Neural crest cell (in vitro differentiated cells): ENCODE results near the gene SPAG9. TPM values are rescaled to one million over a fixed set of nuclear protein-coding genes. Genes with fewer than 3 reads are reported as not detected.

Experiments used
- DNase-seq: peaks from one replicate; pipeline ENCODE4 v3.0.0; 2021; ENCODE audit warnings: low read depth, mixed read lengths, low spot score
- H3K27ac Mint-ChIP-seq: one replicate; pipeline ENCODE4 v1.8.0; 2021; ENCODE audit warnings: mild to moderate bottlenecking, mixed read lengths; ENCODE audit not compliant: unreplicated experiment
- H3K27me3 Mint-ChIP-seq: 2 replicates; pipeline ENCODE4 v1.8.0; 2021; ENCODE audit warnings: low read depth, mild to moderate bottlenecking, mixed read lengths
- H3K36me3 Mint-ChIP-seq: 2 replicates; pipeline ENCODE4 v1.8.0; 2021; ENCODE audit warnings: low read depth, mild to moderate bottlenecking, mixed read lengths
- H3K4me1 Mint-ChIP-seq: 2 replicates; pipeline ENCODE4 v1.8.0; 2021; ENCODE audit warnings: mixed read lengths
- H3K4me3 Mint-ChIP-seq: one replicate; pipeline ENCODE4 v1.8.0; 2021; ENCODE audit warnings: mild to moderate bottlenecking, mixed read lengths
- H3K9me3 Mint-ChIP-seq: 2 replicates; pipeline ENCODE4 v1.8.0; 2021; ENCODE audit warnings: mixed read lengths
- CTCF ChIP-seq: fragments of 200-600 bp; sonication (generic); conservative IDR thresholded peaks from 2 replicates; pipeline ENCODE4 v1.5.0; 2021; ENCODE audit warnings: antibody characterized with exemption, mild to moderate bottlenecking
- total RNA-seq: library from RNA; stranded (reverse); gene quantifications from 2 replicates; pipeline ENCODE4 v1.2.1, GENCODE V29; 2021

SPAG9 gene
- total RNA-seq, 1 donor from 2014 or later, result 116 TPM

GRCh38 chr17:51147650-51148049 is 27.0 kb upstream of the SPAG9 start:
- H3K4me3 Mint-ChIP-seq, result no peak overlapping the region
- no peak overlapping the region for H3K27ac Mint-ChIP-seq
- no peak for TF ChIP-seq CTCF
- peaks cover 14% of the 10 kb centered on the region for H3K4me1 Mint-ChIP-seq
- no peaks in the 10 kb centered on the region for H3K36me3 Mint-ChIP-seq
- no peak for DNase-seq
- H3K27me3 Mint-ChIP-seq, result no peaks in the 10 kb centered on the region
- H3K9me3 Mint-ChIP-seq, result no peaks in the 10 kb centered on the region

DNA sequence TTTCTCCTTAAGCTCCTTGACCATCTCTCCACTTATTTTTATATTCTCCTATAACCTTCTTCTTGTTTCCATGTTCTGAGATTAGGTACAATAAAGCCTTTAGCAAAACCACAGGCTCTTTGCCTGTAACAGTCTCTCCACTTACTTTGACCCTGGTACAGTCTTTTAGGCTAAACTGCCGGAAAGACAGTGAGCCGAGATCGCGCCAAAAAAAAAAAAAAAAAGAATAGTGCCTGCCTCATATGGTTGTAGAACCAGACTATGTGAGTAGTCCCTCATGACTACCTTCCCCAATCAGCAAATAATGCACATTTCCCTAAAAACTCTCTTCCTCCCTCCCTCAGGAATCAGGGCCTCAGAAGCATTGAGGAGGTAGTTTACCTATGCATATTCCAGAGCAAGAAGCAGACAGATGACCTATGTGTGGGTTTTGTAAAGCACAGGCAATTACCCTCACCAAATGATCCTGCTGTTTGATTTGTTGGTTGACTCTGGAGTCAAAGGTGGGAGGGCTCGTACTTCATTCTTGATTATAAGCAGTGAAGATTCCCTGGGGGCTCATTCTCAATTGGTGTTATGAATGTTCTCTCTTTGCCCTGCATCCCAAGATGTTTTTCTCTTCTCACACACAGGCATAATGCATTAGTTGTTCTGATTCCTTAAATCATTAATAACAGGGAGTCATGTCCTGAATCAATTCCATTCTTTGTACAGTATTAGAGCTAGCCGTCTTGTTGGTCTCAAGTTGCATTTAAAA is 23.8 kb upstream of the SPAG9 start:
- no peak overlapping the region for H3K4me3 Mint-ChIP-seq
- TF ChIP-seq CTCF, result no peak
- H3K27me3 Mint-ChIP-seq, result no peaks in the 10 kb centered on the region
- H3K36me3 Mint-ChIP-seq, result no peaks in the 10 kb centered on the region
- DNase-seq, result no peak
- H3K9me3 Mint-ChIP-seq, result no peaks in the 10 kb centered on the region
- no peak overlapping the region for H3K27ac Mint-ChIP-seq
- H3K4me1 Mint-ChIP-seq, result peaks cover 14% of the 10 kb centered on the region

DNA sequence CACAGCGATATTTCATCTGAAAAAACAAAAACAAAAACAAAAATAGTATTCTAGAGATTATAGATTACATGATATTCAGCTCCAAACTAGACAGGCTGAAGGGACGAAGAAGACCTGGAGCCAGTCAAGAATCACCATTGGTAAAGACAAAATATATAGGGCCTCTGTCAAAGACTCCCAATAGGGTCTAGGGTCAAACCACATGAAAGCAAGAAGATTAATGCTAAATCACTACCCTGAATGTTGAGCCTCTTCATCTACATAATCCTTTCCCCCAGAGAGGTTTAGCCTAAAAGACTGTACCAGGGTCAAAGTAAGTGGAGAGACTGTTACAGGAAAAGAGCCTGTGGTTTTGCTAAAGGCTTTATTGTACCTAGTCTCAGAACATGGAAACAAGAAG is 21.9 kb upstream of the SPAG9 start:
- Mint-ChIP-seq H3K27me3 (no peaks in the 10 kb centered on the region), H3K4me1 (peaks cover 14% of the 10 kb centered on the region), H3K4me3 (no peak overlapping the region), H3K27ac (no peak overlapping the region), H3K36me3 (no peaks in the 10 kb centered on the region), H3K9me3 (no peaks in the 10 kb centered on the region)
- no peak for DNase-seq
- TF ChIP-seq CTCF, result no peak

DNA sequence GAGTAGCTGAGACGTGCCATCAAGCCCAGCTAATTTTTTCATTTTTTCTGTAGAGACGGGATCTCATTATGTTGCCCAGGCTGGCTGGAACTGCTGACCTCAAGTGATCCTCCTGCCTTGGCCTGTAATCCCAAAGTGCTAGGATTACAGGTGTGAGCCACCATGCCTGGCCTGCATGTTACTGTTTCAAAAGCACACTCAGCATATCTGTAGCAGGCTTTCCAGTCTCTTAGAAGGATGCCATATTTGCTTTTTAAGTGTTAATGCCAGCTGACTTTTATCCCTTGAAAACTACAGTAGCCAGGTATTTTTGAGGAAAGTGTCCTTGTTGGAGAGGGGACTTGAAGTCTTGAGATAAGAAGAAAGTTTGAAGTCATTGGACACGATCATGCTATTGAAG is 15.3 kb upstream of the SPAG9 start:
- no peak for DNase-seq
- TF ChIP-seq CTCF, result no peak
- Mint-ChIP-seq H3K36me3 (no peaks in the 10 kb centered on the region), H3K27ac (peak overlapping the region; percentile 84), H3K4me1 (no peaks in the 10 kb centered on the region), H3K9me3 (no peaks in the 10 kb centered on the region), H3K27me3 (no peaks in the 10 kb centered on the region), H3K4me3 (no peak overlapping the region)

DNA sequence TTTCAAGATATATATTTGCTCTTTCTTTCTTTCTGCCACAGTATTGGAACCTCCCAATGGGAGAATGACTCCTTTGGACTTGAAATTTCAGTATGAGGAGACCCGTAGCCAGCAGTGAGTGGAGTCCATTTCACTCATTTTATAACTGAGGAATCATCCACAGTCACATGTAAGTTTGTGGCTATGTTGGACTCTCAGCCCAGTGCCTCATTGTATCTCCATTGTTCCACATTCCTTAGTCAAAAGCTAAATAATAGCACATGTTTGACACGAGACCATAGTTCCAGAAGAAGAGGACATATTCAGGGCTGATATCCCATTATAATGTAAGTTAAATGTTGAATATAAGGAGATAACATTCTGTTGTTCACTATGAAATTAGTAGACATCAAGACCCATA is 12.7 kb upstream of the SPAG9 start:
- Mint-ChIP-seq H3K27me3 (no peaks in the 10 kb centered on the region), H3K9me3 (no peaks in the 10 kb centered on the region), H3K4me3 (no peak overlapping the region), H3K27ac (no peak overlapping the region), H3K4me1 (no peaks in the 10 kb centered on the region), H3K36me3 (no peaks in the 10 kb centered on the region)
- DNase-seq, result no peak
- TF ChIP-seq CTCF, result no peak
